Measurements from ENCODE around the gene PACS2.
A peak's percentile ranks its signal among the peaks of the same experiment; 100 is the strongest.

Gene PACS2

DNA sequence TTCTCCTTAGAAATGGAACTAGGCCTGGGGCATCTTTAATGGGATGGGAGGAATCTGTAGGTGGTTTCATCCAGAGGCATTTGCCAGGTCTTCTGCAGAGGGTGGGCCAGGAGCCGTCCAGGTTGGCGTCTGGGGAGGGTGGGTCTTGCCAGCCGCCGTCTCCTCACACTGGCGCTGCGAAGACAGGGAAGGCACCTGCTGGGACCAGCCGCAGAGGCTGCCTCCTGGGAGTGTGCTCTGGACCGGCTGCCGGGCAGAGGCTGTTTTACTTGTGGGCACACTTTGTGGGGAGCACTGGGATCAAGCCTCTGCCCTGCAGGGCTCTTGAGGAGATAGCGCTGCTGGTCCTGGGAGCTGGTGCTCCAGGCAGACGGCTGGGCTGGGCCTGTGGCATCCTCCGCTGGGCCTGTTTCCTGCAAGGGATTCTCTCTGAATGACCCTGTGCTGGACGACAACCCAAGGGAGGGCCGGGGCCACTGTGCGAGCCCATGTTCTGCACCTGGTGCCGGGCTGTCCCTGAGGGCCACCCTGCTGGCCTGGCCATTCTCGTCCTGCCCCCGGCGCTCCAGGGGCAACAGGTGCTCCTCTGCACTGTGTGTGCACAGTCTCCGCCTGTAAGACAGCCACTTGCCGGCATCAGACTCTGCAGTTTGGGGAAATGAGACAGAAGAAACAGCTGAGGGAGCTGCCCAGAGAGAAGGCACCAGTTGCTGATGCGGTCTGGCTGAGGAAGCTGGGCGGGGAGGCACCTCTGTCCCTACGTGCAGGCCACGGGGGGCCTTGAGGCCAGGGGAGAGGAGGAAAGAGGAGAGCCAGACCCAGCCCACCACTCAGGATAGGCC lies 73.8 kb downstream of the PACS2 start:
- DNase-seq (ENCODE audit: low spot score): no peak

GRCh38 chr14:105388976-105389375 lies 74.4 kb downstream of the PACS2 start:
- DNase-seq (ENCODE audit: low spot score): no peak

DNA sequence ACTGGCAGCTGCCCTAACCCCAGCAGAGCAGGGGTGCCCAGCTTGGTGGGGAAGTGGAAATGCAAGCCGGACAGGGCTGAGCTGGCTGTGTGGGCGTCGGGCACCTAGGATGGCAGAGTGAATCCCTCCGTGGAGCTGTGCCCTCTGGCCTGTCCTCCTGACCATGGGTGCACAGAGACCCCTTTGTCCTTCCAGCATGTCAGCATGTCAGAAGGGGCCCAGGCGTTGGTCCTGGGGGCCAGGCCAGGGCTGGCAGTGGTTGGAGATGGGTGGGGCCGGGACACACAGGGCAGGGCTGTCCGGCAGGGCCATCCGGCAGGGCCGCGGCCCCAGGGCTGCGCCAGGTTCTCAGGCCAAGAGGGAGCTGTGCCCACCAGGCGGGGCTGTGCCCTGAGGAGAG lies 75.0 kb downstream of the PACS2 start:
- no peak for DNase-seq (ENCODE audit: low spot score)

GRCh38 chr14:105389976-105390848 lies 75.7 kb downstream of the PACS2 start:
- DNase-seq (ENCODE audit: low spot score): no peak

- DNase-seq (ENCODE audit: low spot score): no peak
Measured at GRCh38 chr14:105390849-105391500, 76.4 kb downstream of the PACS2 start.

DNA sequence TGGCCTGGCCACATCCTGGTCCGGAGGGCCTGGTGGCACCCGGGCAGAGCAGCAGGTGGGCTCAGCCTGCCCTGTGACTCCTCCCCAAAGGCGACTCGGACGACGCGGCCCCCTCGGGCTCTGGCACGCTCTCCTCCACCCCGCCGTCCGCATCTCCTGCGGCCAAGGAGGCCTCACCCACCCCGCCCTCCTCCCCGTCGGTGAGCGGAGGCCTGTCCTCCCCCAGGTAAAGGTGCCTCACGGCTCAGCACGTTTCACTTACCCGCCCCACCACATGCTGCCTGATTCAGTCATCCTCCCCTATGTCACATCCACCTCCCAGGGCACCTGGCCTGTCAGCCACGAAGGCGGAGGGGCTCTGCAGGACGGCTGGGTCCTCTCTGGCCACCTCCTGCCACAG lies 77.0 kb downstream of the PACS2 start:
- no peak for DNase-seq (ENCODE audit: low spot score)

GRCh38 chr14:105392131-105393090 lies 77.9 kb downstream of the PACS2 start:
- no peak for DNase-seq (ENCODE audit: low spot score)

- DNase-seq (ENCODE audit: low spot score): no peak
Measured at GRCh38 chr14:105393151-105393550, 78.6 kb downstream of the PACS2 start.

- no peak for DNase-seq (ENCODE audit: low spot score)
Measured at GRCh38 chr14:105394714-105395537, 80.4 kb downstream of the PACS2 start.

- DNase-seq (ENCODE audit: low spot score): no peak
Measured at GRCh38 chr14:105395538-105395854, 80.9 kb downstream of the PACS2 start.

DNA sequence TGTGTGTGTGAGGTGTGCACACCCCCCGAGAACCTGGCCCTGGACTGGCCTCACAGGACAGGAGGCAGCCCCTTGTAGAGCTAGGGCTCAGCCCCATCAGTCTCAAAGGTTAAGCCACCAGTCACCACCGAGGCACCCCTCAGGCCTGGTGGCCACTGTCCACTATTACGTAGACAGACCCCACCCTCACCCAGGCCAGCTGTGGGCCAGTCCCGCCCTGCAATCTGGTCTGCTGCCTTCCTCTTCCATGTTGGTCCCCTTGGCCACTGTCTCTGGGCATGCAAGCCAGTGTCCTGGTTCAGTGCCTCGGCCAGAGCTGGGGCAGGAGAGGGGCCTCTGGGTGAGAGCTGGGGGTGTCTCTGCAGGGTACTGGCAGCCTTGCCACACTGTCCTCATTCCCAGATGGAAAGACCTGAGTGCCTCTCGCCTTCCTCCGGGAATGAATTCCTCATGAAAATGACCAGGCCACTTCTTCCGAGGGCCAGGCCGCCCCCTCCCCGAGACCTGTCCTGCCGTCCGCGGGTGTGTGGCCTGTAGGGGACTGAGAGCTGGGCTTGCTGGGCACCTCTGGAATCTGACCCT lies 82.9 kb downstream of the PACS2 start:
- DNase-seq (ENCODE audit: low spot score): peak; percentile 18

DNA sequence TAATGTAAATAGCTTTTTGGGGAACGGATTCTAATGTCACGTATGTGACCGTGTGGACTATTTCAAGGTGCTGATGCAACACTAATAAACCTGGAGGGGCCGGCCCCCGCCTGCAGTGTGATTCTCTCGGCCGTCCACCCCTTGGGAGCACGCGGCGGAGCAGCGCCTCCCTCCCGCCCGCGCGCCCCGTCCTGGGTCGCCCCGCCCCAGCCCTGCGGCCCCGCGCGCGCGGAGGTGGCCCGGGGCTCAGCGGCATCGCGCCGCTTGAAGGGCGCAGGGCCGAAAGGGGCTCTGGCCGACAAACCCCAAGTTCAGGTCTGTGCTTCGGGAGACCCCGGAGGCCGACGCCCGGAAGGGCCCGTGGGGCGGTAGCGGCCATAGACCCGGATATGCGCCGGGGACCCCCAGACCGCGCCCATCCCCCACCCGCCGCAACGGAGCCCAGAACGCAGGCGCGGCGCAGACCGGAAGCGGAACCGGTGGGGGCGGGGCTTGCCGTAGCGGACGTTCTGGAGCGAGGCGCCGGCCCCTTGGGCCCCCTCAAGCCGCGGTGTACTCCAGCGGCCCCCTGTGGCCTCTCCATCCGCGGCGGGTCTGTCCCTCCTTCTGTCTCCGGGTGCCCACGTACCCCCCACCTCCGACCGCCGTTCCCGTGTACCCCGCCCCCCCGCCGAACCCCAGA lies 83.6 kb downstream of the PACS2 start, which contains the start of gene TEX22:
TEX22 (plus strand) TSS at position 495 of the 682 bp plus-strand sequence. CDS start 803 bp downstream, outside the sequence.
- peak; percentile 71 for DNase-seq (ENCODE audit: low spot score)

- no peak for DNase-seq (ENCODE audit: low spot score)
Measured at GRCh38 chr14:105398726-105399465, 84.3 kb downstream of the PACS2 start.

- no peak for DNase-seq (ENCODE audit: low spot score)
Measured at GRCh38 chr14:105399466-105399775, 84.9 kb downstream of the PACS2 start.

- no peak for DNase-seq (ENCODE audit: low spot score)
Measured at GRCh38 chr14:105400016-105400415, 85.5 kb downstream of the PACS2 start.

GRCh38 chr14:105401699-105402098 lies 87.2 kb downstream of the PACS2 start:
- DNase-seq (ENCODE audit: low spot score): no peak

GRCh38 chr14:105408592-105408991 lies 94.0 kb downstream of the PACS2 start:
- no peak for DNase-seq (ENCODE audit: low spot score)

DNA sequence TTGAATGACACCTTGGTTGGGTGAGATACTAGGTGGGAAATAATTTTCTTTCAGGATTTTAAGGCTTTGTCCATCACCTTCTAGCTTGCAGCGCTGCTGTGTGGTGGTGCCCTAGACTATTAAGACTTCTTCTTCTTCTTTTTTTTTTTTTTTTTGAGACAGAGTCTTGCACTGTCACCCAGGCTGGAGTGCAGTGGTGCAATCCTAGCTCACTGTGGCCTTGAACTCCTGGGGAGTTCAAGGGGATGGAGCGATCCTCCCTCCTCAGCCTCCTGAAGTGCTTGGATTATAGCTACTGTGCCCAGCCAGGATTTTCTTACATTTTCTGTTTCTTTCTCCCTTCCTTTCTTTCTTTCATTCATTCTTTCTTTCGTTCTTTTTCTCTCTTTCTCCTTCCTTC lies 94.8 kb downstream of the PACS2 start:
- no peak for DNase-seq (ENCODE audit: low spot score)

DNA sequence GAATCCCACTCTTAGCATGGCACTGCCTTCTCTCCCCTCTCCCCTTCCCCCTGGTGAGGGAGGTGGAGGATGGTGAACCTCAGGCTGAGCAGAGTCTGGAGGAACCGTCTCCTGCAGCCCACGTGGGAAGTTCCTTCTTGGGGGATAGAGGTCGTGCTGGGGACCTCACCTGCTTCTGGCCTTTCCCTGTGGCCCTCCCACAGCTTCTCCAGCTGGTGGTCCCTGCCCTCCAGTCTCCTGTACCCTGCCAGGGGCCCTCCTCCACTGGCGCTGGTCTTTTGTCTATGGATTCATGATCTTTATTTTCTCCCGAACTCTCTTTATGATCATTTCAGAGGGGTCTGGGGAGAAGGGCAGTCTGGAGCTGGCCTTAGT lies 96.1 kb downstream of the PACS2 start:
- DNase-seq (ENCODE audit: low spot score): no peak

Measured in cerebellar cortex (tissue), 1 donor.